PC-3 (cell line): Measurements from ENCODE around the gene KIF3A.

Experiments
- EZH2 ChIP-seq: fragments of 300-600 bp; sonication (generic); IDR thresholded peaks from one replicate; pipeline ENCODE4 v1.6.1; 2017; ENCODE audit warnings: antibody characterized with exemption, mild to moderate bottlenecking, low read length; ENCODE audit not compliant: unreplicated experiment
- EZH2phosphoT487 ChIP-seq: fragments of 300-600 bp; sonication (generic); IDR thresholded peaks from 2 replicates; pipeline ENCODE4 v1.6.1; 2018; ENCODE audit warnings: mild to moderate bottlenecking, antibody characterized with exemption, low read length, borderline replicate concordance

DNA sequence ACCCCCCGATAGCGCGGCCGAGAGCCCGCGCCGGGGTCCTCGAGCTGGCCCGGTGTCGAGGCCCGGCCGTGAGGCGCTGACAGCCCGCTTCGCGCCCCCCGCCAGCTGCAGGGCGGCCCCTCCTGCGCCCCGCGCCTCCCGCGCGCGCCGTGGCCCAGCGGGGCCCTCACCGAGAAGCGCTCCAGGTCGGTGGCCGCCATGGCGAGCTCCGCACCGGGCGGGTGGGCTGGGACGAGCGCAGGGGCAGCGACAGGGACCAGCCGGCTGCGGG, 39.5 kb upstream of the KIF3A start:
- TF ChIP-seq EZH2, result no peak
- TF ChIP-seq EZH2phosphoT487, result no peak
